ENCODE measurements around the gene WDFY2. TPM values are rescaled to one million over a fixed set of nuclear protein-coding genes. Genes with fewer than 3 reads are reported as not detected.

The WDFY2 gene
- total RNA-seq, 5 donors from 2014 or later (not counting 1 experiment from before 2014, with no cell fraction given): 18.2 to 28.3 (median 20.0) TPM

GRCh38 chr13:51799261-51799660 lies 215.0 kb downstream of the WDFY2 start:
- no peak overlapping the region for H3K27ac ChIP-seq (ENCODE audit: low read length)
- POLR2A ChIA-PET: no interaction called here
- no peak overlapping the region for H3K4me3 Mint-ChIP-seq
- no peak for DNase-seq
- H3K4me1 Mint-ChIP-seq: peaks cover 35 to 46% (median 35%) of the 10 kb centered on the region in 3 donors
- H3K4me3 ChIP-seq (ENCODE audit: control insufficient read depth in 1 of 2, extremely low read depth in 1 of 2, low read length in 1 of 2): no peak overlapping the region
- H3K9me3 ChIP-seq: no peaks in the 10 kb centered on the region
- ATAC-seq (replicated peaks in 1 of 4): no peak
- 93% methylated on average over 10 of the region's 12 CpGs for WGBS (ENCODE audit: insufficient coverage)
- peaks cover 13 to 32% of the 10 kb centered on the region in 2 experiments for H3K4me1 ChIP-seq (ENCODE audit: control insufficient read depth in 1 of 2, extremely low read depth in 1 of 2, insufficient read depth in 2 of 2, low read length in 2 of 2)
- no peaks in the 10 kb centered on the region for H3K27me3 Mint-ChIP-seq
- peaks cover 14% of the 10 kb centered on the region for H3K36me3 Mint-ChIP-seq
- H3K27ac Mint-ChIP-seq: no peak overlapping the region
- peaks cover 0 to 9% of the 10 kb centered on the region in 2 donors for H3K36me3 ChIP-seq (ENCODE audit: control insufficient read depth in 2 of 2, extremely low read depth in 1 of 2, insufficient read depth in 1 of 2, low read length in 1 of 2)
- H3K9me3 Mint-ChIP-seq: no peaks in the 10 kb centered on the region
- H3K27me3 ChIP-seq (replicated peaks in 1 of 2; ENCODE audit: control insufficient read depth in 2 of 2, extremely low read depth in 1 of 2, insufficient read depth in 2 of 2, low read length in 1 of 2): no peaks in the 10 kb centered on the region
- CTCF ChIA-PET: interaction anchor here (0.9 to 3.4 kb wide), 9 partner anchors 15 to 517 kb away, joined by 3 to 85 read pairs (median 16); no protein-coding TSS in a partner anchor

- Mint-ChIP-seq H3K9me3 (no peaks in the 10 kb centered on the region), H3K4me3 (no peak overlapping the region), H3K27ac (peak overlapping the region; percentile 66), H3K4me1 (peaks cover 46 to 50% (median 47%) of the 10 kb centered on the region in 3 donors), H3K27me3 (no peaks in the 10 kb centered on the region), H3K36me3 (peaks cover 6% of the 10 kb centered on the region)
- ATAC-seq (replicated peaks in 1 of 4) (no peak), DNase-seq (no peak)
- Histone ChIP-seq H3K27me3 (replicated peaks in 1 of 2; ENCODE audit: control insufficient read depth in 2 of 2, extremely low read depth in 1 of 2, insufficient read depth in 2 of 2, low read length in 1 of 2) (no peaks in the 10 kb centered on the region), H3K4me3 (ENCODE audit: control insufficient read depth in 1 of 2, extremely low read depth in 1 of 2, low read length in 1 of 2) (no peak overlapping the region), H3K9me3 (no peaks in the 10 kb centered on the region), H3K36me3 (ENCODE audit: control insufficient read depth in 2 of 2, extremely low read depth in 1 of 2, insufficient read depth in 1 of 2, low read length in 1 of 2) (peaks cover 0 to 7% of the 10 kb centered on the region in 2 donors), H3K4me1 (ENCODE audit: control insufficient read depth in 1 of 2, extremely low read depth in 1 of 2, insufficient read depth in 2 of 2, low read length in 2 of 2) (peaks cover 18 to 44% of the 10 kb centered on the region in 2 experiments), H3K27ac (ENCODE audit: low read length) (peak overlapping the region; percentile 6)
- CTCF ChIA-PET: interaction anchor here (0.6 to 2.8 kb wide), 10 partner anchors 9 to 367 kb away, joined by 3 to 11 read pairs (median 4); no protein-coding TSS in a partner anchor
- POLR2A ChIA-PET: interaction anchor here (0.6 to 1.4 kb wide), 6 partner anchors 154 to 816 kb away, joined by 3 to 6 read pairs (median 4); partner anchors contain the start of gene INTS6 (in 1 of the 2)
- WGBS (ENCODE audit: insufficient coverage): 94% methylated on average over 3 of the region's 5 CpGs
Observed at GRCh38 chr13:51800486-51800885, 216.2 kb downstream of the WDFY2 start.

GRCh38 chr13:51801631-51802099 lies 217.4 kb downstream of the WDFY2 start:
- Mint-ChIP-seq H3K4me3 (peak overlapping the region in 1 of 3 donors; percentile 94), H3K36me3 (peaks cover 8% of the 10 kb centered on the region), H3K27me3 (no peaks in the 10 kb centered on the region), H3K9me3 (no peaks in the 10 kb centered on the region), H3K27ac (peak overlapping the region; percentile 99), H3K4me1 (peaks cover 58 to 60% (median 59%) of the 10 kb centered on the region in 3 donors)
- DNase-seq (no peak), ATAC-seq (replicated peaks in 1 of 4) (no peak)
- peaks cover 18 to 46% of the 10 kb centered on the region in 2 experiments for H3K4me1 ChIP-seq (ENCODE audit: control insufficient read depth in 1 of 2, extremely low read depth in 1 of 2, insufficient read depth in 2 of 2, low read length in 2 of 2)
- H3K4me3 ChIP-seq (ENCODE audit: control insufficient read depth in 1 of 2, extremely low read depth in 1 of 2, low read length in 1 of 2): no peak overlapping the region
- 96% methylated on average over 3 of the region's 7 CpGs for WGBS (ENCODE audit: insufficient coverage)
- H3K27ac ChIP-seq (ENCODE audit: low read length): peak overlapping the region; percentile 100
- no peaks in the 10 kb centered on the region for H3K27me3 ChIP-seq (replicated peaks in 1 of 2; ENCODE audit: control insufficient read depth in 2 of 2, extremely low read depth in 1 of 2, insufficient read depth in 2 of 2, low read length in 1 of 2)
- ChIA-PET CTCF (interaction anchor here (0.6 to 2.8 kb wide), 10 partner anchors 8 to 650 kb away, joined by 3 to 11 read pairs (median 4); no protein-coding TSS in a partner anchor), POLR2A (interaction anchor here in 1 of 2 donors (1.0 to 2.4 kb wide), 6 partner anchors 20 to 349 kb away, joined by 3 to 31 read pairs (median 4); partner anchors contain the start of gene INTS6)
- peaks cover 0 to 3% of the 10 kb centered on the region in 2 donors for H3K36me3 ChIP-seq (ENCODE audit: control insufficient read depth in 2 of 2, extremely low read depth in 1 of 2, insufficient read depth in 1 of 2, low read length in 1 of 2)
- no peaks in the 10 kb centered on the region for H3K9me3 ChIP-seq

- Histone ChIP-seq H3K9me3 (no peaks in the 10 kb centered on the region), H3K27me3 (replicated peaks in 1 of 2; ENCODE audit: control insufficient read depth in 2 of 2, extremely low read depth in 1 of 2, insufficient read depth in 2 of 2, low read length in 1 of 2) (no peaks in the 10 kb centered on the region), H3K4me1 (ENCODE audit: control insufficient read depth in 1 of 2, extremely low read depth in 1 of 2, insufficient read depth in 2 of 2, low read length in 2 of 2) (peaks cover 18 to 39% of the 10 kb centered on the region in 2 experiments), H3K4me3 (ENCODE audit: control insufficient read depth in 1 of 2, extremely low read depth in 1 of 2, low read length in 1 of 2) (peak overlapping the region; percentile 80 to 86), H3K27ac (ENCODE audit: low read length) (peak overlapping the region; percentile 100), H3K36me3 (ENCODE audit: control insufficient read depth in 2 of 2, extremely low read depth in 1 of 2, insufficient read depth in 1 of 2, low read length in 1 of 2) (peaks cover 0 to 3% of the 10 kb centered on the region in 2 donors)
- CTCF ChIA-PET: interaction anchor here (0.6 to 2.8 kb wide), 10 partner anchors 13 to 814 kb away, joined by 3 to 11 read pairs (median 4); no protein-coding TSS in a partner anchor
- 0% methylated on average over 2 of the region's 9 CpGs for WGBS (ENCODE audit: insufficient coverage)
- DNase-seq: peak in 1 of 35 experiments; percentile 37
- H3K27me3 Mint-ChIP-seq: no peaks in the 10 kb centered on the region
- POLR2A ChIA-PET: interaction anchor here in 1 of 2 donors (0.6 to 2.4 kb wide), 10 partner anchors 19 to 382 kb away, joined by 3 to 31 read pairs (median 9); partner anchors contain the start of gene INTS6
- no peak for ATAC-seq (replicated peaks in 1 of 4)
- no peaks in the 10 kb centered on the region for H3K9me3 Mint-ChIP-seq
- H3K36me3 Mint-ChIP-seq: peaks cover 5% of the 10 kb centered on the region
- H3K4me3 Mint-ChIP-seq: peak overlapping the region; percentile 88 to 94 (median 91)
- H3K27ac Mint-ChIP-seq: peak overlapping the region; percentile 99
- H3K4me1 Mint-ChIP-seq: peaks cover 57 to 62% (median 61%) of the 10 kb centered on the region in 3 donors
Observed at GRCh38 chr13:51802631-51803418, 218.6 kb downstream of the WDFY2 start.

GRCh38 chr13:51803422-51804294 lies 219.4 kb downstream of the WDFY2 start, which contains the start of gene DHRS12:
Gene DHRS12, minus strand, starts transcription at chr13:51804163. Its CDS starts 4,504 bp downstream, at chr13:51799659.
- Mint-ChIP-seq H3K27me3 (no peaks in the 10 kb centered on the region), H3K27ac (peak within 1 kb of the TSS; percentile 99), H3K4me1 (peaks cover 57 to 62% (median 59%) of the 10 kb centered on the region in 3 donors), H3K36me3 (peaks cover 5% of the 10 kb centered on the region), H3K4me3 (peak within 1 kb of the TSS; percentile 88 to 94 (median 91)), H3K9me3 (no peaks in the 10 kb centered on the region)
- ChIA-PET POLR2A (interaction anchor here in 1 of 2 donors (1.0 to 2.4 kb wide), 5 partner anchors 22 to 360 kb away, joined by 5 to 31 read pairs (median 12); partner anchors contain the start of gene INTS6), CTCF (interaction anchor here (1.0 to 1.6 kb wide), 3 partner anchors 12 to 339 kb away, joined by 3 to 4 read pairs (median 3); no protein-coding TSS in a partner anchor)
- Histone ChIP-seq H3K9me3 (no peaks in the 10 kb centered on the region), H3K27ac (ENCODE audit: low read length) (peak within 1 kb of the TSS; percentile 100), H3K36me3 (ENCODE audit: control insufficient read depth in 2 of 2, extremely low read depth in 1 of 2, insufficient read depth in 1 of 2, low read length in 1 of 2) (peaks cover 0 to 2% of the 10 kb centered on the region in 2 donors), H3K4me1 (ENCODE audit: control insufficient read depth in 1 of 2, extremely low read depth in 1 of 2, insufficient read depth in 2 of 2, low read length in 2 of 2) (peaks cover 18 to 38% of the 10 kb centered on the region in 2 experiments), H3K4me3 (ENCODE audit: control insufficient read depth in 1 of 2, extremely low read depth in 1 of 2, low read length in 1 of 2) (peak within 1 kb of the TSS; percentile 80 to 86), H3K27me3 (replicated peaks in 1 of 2; ENCODE audit: control insufficient read depth in 2 of 2, extremely low read depth in 1 of 2, insufficient read depth in 2 of 2, low read length in 1 of 2) (no peaks in the 10 kb centered on the region)
- peak; percentile 76 to 91 (median 86) for ATAC-seq (replicated peaks in 1 of 4)
- DNase-seq: peak; percentile 78 to 94 (median 84)
- under 1% methylated on average over 91 of the region's 91 CpGs for WGBS (ENCODE audit: insufficient coverage)

Data from T-cell (primary cell).